KOPT-K1 (cell line): Measurements from ENCODE around the gene HAUS3.

Experiments used
- H3K27ac ChIP-seq: fragments of 200-600 bp; sonication (generic); 2 replicates; pipeline ENCODE4 v1.5.1; 2016; ENCODE audit warnings: antibody characterized with exemption, mild to moderate bottlenecking, low read depth, low read length; ENCODE audit not compliant: poor library complexity, severe bottlenecking
- H3K36me3 ChIP-seq: fragments of 200-600 bp; sonication (generic); 2 replicates; pipeline ENCODE4 v1.5.1; 2017; ENCODE audit warnings: antibody characterized with exemption, mild to moderate bottlenecking, low read length, moderate library complexity; ENCODE audit not compliant: insufficient read depth
- H3K9me3 ChIP-seq: fragments of 200-600 bp; sonication (generic); 2 replicates; pipeline ENCODE4 v1.5.1; 2017; ENCODE audit warnings: antibody characterized with exemption, low read length, mild to moderate bottlenecking; ENCODE audit not compliant: insufficient read depth, poor library complexity, severe bottlenecking

The HAUS3 gene, protein sequence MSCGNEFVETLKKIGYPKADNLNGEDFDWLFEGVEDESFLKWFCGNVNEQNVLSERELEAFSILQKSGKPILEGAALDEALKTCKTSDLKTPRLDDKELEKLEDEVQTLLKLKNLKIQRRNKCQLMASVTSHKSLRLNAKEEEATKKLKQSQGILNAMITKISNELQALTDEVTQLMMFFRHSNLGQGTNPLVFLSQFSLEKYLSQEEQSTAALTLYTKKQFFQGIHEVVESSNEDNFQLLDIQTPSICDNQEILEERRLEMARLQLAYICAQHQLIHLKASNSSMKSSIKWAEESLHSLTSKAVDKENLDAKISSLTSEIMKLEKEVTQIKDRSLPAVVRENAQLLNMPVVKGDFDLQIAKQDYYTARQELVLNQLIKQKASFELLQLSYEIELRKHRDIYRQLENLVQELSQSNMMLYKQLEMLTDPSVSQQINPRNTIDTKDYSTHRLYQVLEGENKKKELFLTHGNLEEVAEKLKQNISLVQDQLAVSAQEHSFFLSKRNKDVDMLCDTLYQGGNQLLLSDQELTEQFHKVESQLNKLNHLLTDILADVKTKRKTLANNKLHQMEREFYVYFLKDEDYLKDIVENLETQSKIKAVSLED

GRCh38 chr4:2241410-2242353, at the start of gene HAUS3, which contains the start of gene POLN:
TSS of gene HAUS3 (minus strand) at chr4:2242121. CDS start at chr4:2240946, 1,175 bp downstream.
TSS of gene POLN (minus strand) at chr4:2242121. CDS start at chr4:2229231, 12,890 bp downstream.
- no peaks in the 10 kb centered on the region for H3K9me3 ChIP-seq
- H3K36me3 ChIP-seq, result peaks cover 37% of the 10 kb centered on the region
- H3K27ac ChIP-seq, result peak within 1 kb of the TSS; percentile 74

DNA sequence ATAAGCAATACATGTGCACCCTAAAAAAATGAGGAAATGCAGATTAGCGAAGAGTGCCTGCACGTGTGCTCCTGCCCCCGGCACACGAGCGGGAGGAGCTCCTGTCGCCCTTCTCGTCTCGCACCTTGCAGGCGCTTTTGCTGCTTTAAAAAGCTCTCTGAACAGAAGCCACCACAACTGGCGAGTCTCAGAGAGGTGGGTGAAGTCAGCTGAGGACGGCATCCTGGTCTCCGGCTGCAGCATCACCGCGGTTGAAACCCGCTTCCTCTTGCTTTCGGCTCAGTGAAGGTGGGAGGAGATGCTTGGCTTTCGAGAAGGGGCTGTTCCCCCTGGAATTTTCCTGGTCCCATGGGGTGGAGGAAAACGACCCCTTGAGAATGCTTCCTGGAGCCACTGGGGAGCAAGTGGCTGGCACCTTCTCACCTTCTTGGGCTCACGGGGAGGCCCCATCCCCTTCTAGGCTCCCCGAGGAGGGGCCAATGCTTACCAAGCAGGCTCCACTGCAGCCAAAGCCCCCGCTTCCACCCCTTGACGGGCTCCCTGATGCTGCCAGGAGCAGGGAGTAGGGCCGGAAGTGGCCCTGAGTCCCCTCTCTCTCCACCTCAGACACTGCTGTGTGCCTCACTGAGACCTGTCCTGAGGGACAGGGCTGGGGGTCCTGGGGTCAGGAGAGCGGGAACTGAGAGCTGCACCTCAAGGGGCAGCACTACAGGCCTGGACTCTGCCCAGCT, 49.2 kb upstream of the HAUS3 start:
- H3K9me3 ChIP-seq, result peaks cover 6% of the 10 kb centered on the region
- peak overlapping the region; percentile 89 for H3K27ac ChIP-seq
- H3K36me3 ChIP-seq, result no peaks in the 10 kb centered on the region

DNA sequence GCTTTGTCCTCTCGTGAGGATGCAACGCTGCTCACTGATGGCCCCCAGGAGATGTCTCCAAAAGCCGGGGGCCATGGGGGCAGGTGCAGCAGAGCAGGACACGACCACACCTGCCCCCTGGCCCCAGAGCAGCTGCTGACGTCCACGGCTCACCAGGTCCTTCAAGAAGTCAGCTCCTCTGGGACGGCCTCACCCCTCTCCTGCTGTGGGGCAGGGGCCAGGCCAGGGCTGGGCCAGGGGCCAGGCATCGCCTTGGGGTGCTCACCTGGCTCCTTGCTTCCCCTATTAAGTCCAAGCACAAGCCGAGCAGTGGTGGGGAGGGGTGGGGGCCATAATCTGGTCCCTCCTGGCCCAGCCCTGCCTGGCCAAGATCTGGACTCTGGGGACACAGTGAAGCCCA, 48.6 kb upstream of the HAUS3 start:
- H3K9me3 ChIP-seq, result peaks cover 6% of the 10 kb centered on the region
- H3K27ac ChIP-seq, result peak overlapping the region; percentile 89
- H3K36me3 ChIP-seq, result no peaks in the 10 kb centered on the region

DNA sequence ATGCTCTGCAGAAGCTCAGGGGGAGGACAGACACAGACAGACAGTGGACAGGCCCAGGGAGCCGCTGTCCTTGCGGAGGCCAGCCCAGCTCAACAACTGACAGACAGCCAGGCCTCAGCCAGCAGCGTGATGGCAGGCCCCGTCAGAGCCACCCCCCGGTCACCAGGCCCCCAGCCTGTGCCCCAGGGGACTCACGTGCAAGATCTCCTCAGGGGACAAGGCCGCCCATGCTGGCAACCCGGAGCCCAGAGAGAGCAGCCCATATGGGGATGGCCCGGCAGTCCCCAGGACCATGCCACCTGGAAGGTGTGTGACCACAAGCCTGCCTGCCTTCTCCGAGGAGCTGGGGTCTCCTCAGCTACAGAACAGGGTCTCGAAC, 48.0 kb upstream of the HAUS3 start:
- Histone ChIP-seq H3K36me3 (no peaks in the 10 kb centered on the region), H3K9me3 (peaks cover 6% of the 10 kb centered on the region), H3K27ac (peak overlapping the region; percentile 89)

DNA sequence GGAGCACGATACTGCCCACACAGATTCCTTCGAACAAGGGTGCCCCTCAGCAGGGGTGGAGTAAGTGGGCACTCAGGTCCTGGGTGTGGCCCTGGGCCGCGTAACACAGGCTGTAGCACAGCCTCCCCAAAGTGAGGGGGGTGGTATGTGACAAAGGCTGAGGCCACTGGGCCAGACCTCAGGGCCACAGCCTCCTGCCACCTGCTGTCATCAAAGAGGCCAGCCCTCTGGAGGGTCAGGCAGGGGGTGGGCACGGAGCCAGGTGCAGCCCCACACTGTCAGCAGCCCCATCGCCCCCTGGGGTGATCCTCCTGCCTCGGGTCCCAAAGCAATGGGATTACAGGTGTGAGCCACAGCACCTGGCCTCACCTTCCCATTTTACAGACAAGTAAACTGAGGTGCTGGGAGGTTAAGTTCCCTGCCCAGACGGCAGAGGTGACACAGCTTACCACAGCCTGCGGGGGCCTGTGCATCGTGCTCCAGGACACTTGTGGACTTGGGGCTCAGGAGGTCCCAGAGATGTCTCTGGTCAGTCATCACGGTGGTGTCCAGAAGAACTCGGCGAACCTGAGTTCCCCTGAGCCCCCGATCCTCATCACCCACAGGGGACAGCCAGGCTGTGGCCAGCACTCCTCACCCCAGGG, 47.5 kb upstream of the HAUS3 start:
- H3K27ac ChIP-seq, result peak overlapping the region; percentile 89
- H3K9me3 ChIP-seq, result peaks cover 6% of the 10 kb centered on the region
- H3K36me3 ChIP-seq, result no peaks in the 10 kb centered on the region

DNA sequence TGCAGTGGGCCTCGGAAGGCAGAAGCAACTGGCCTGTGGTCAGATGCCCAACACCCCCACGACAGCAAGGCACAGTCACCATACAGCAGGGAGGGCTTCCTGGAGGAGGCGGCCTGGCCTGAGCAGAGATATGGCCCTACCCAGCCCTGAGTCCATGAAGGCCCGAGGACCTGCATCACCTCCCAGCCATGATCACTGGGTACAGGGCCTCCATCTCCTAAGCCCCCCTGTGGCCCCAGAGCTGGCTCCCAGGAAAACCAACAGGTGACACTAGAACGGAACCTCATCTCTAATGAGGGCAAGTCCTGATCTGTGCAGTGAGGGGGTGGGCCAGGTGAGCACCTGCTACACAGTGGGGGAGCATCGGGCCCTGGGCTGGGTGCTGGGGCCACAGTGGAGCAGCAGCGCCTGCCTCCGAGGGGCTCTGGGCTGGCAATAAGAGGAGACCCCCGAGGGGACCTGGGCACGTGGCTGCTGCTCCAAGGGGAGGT, 46.2 kb upstream of the HAUS3 start:
- H3K9me3 ChIP-seq, result no peaks in the 10 kb centered on the region
- no peak overlapping the region for H3K27ac ChIP-seq
- H3K36me3 ChIP-seq, result no peaks in the 10 kb centered on the region

- H3K36me3 ChIP-seq, result no peaks in the 10 kb centered on the region
- H3K27ac ChIP-seq, result no peak overlapping the region
- H3K9me3 ChIP-seq, result no peaks in the 10 kb centered on the region
These were observed 45.6 kb upstream of the HAUS3 start for GRCh38 chr4:2287594-2287915.

- no peaks in the 10 kb centered on the region for H3K36me3 ChIP-seq
These were observed 45.1 kb upstream of the HAUS3 start for GRCh38 chr4:2286904-2287593.

GRCh38 chr4:2285613-2286381, 43.9 kb upstream of the HAUS3 start:
- Histone ChIP-seq H3K9me3 (no peaks in the 10 kb centered on the region), H3K36me3 (no peaks in the 10 kb centered on the region), H3K27ac (peak overlapping the region; percentile 50)

More at GRCh38 chr4:2286904-2287593, 45.1 kb upstream of the HAUS3 start:
- no peak overlapping the region for H3K27ac ChIP-seq
- no peaks in the 10 kb centered on the region for H3K9me3 ChIP-seq

DNA sequence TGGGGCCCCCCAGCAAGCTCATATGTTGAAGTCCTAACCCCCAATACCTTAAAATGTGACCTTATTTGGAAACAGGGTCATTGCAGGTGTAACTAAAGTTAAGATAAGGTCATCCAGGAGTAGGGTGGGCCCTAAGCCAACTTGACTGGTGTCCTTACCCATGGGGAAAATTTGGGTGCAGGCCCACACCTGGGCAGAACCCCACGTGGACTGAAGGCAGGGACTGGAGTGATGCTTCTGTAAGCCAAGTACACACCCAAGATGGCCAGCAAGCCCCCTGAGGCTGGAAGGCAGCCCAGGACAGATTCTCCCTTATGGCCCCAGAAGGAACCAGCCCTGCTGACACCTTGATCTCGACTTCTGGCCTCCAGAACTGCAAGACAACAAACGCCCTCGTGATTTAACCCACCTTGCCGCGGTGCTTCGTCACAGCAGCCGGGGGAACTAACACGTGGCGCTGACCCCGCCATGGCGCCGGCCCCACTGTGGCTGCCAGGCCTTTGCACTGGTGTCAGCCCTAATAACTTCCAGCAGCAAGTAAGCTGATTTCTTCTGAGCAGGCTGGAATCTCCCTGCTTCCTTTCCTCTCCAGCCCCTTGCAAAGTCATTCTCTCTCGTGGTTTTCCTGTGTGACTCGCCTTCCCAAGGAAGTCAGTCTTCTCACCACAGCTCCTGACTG, 43.2 kb upstream of the HAUS3 start:
- H3K36me3 ChIP-seq, result no peaks in the 10 kb centered on the region
- no peaks in the 10 kb centered on the region for H3K9me3 ChIP-seq
- peak overlapping the region; percentile 50 for H3K27ac ChIP-seq

- peak overlapping the region; percentile 50 for H3K27ac ChIP-seq
- no peaks in the 10 kb centered on the region for H3K36me3 ChIP-seq
These were observed 42.4 kb upstream of the HAUS3 start for GRCh38 chr4:2284161-2284933.

GRCh38 chr4:2283199-2283711, 41.3 kb upstream of the HAUS3 start:
- H3K9me3 ChIP-seq, result no peaks in the 10 kb centered on the region
- H3K27ac ChIP-seq, result peak overlapping the region; percentile 100
- no peaks in the 10 kb centered on the region for H3K36me3 ChIP-seq

More at GRCh38 chr4:2284161-2284933, 42.4 kb upstream of the HAUS3 start:
- no peaks in the 10 kb centered on the region for H3K9me3 ChIP-seq
